Activated T-cell treated with anti-CD3 and anti-CD28 coated beads, Interleukin-2, amount 50 U/mL, for 4 hours (primary cell): ENCODE measurements around the gene ZNF550. TPM values are rescaled to one million over a fixed set of nuclear protein-coding genes. Genes with fewer than 3 reads are reported as not detected.

Experiments
- ATAC-seq, 2 donors: fragments of 200-7000 bp; cut with Tn5 transposase; one replicate each; pipeline ENCODE4 v1.10.0; 2021
- DNase-seq: peaks from one replicate; pipeline ENCODE4 v3.0.0-alpha.2; 2020
- H3K27me3 Mint-ChIP-seq: one replicate; pipeline ENCODE4 v1.8.0; 2021; ENCODE audit warnings: low read depth, mixed read lengths
- H3K36me3 Mint-ChIP-seq: one replicate; pipeline ENCODE4 v1.8.0; 2022; ENCODE audit warnings: mixed read lengths; ENCODE audit not compliant: insufficient read depth
- H3K4me1 Mint-ChIP-seq: one replicate; pipeline ENCODE4 v1.8.0; 2021; ENCODE audit warnings: low read depth, mixed read lengths
- H3K4me3 Mint-ChIP-seq: one replicate; pipeline ENCODE4 v1.8.0; 2021; ENCODE audit warnings: mild to moderate bottlenecking, moderate library complexity, mixed read lengths
- H3K9me3 Mint-ChIP-seq: one replicate; pipeline ENCODE4 v1.8.0; 2021; ENCODE audit warnings: mixed read lengths
- total RNA-seq, 3 donors: library from RNA; stranded (reverse); gene quantifications; one replicate each; pipeline ENCODE4 v1.2.1, GENCODE V29; 2021

Gene ZNF550
- total RNA-seq, result 10 to 100 TPM in 1 of 3 donors, 1 to 10 TPM in 2; 8.3 to 10.9 (median 8.7) TPM

DNA sequence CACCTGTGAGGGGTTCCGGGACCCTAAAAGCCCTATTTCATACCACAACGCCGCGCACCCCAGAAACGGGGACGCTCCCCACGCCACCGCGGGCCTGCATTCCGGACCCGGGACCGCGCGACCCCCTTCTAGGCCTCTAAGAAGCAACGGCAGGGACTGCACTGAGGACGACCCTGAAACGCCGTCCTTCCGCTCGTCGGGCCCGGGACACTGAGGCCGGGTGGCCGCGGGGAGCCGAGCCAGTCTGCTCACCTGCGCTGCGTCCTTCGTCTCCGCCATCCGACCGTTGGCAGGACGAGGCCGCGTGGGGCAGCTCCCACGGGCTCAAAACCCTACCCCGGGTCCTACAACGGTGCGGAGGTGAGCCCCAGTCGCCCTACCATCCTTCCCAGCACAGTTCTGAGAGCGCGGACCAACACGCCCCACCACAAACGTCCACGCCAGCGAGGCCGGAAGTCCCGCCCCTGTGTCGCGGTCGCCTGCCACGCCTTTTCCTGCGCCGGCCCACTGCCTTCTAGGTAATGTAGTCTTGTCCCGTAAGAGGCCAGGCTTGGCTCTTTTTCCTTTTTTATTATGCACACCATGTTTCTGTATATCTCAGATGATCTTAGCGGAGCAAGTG is at the start of gene ZNF550:
ZNF550 (minus strand) TSS at position 460 of the 622 bp plus-strand sequence; CDS start at position 279, 181 bp downstream.
- ATAC-seq, result peak; percentile 99 to 100
- peaks cover 3% of the 10 kb centered on the region for H3K27me3 Mint-ChIP-seq
- H3K4me1 Mint-ChIP-seq, result peaks cover 33% of the 10 kb centered on the region
- H3K36me3 Mint-ChIP-seq, result peaks cover 32% of the 10 kb centered on the region
- H3K4me3 Mint-ChIP-seq, result peak within 1 kb of the TSS; percentile 93
- H3K9me3 Mint-ChIP-seq, result peaks cover 27% of the 10 kb centered on the region
- DNase-seq, result peak; percentile 85

DNA sequence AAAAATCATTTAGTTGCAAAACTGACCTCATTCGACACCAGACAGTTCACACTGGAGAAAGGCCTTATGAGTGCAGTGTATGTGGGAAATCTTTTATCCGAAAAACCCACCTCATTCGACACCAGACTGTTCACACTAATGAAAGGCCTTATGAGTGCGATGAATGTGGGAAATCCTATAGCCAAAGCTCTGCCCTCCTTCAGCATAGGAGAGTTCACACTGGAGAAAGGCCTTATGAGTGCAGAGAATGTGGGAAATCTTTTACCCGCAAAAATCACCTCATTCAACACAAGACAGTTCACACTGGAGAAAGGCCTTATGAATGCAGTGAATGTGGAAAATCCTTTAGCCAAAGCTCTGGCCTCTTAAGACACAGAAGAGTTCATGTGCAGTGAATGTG is 47.3 kb upstream of the ZNF550 start:
- Mint-ChIP-seq H3K4me1 (no peaks in the 10 kb centered on the region), H3K4me3 (no peak overlapping the region), H3K27me3 (no peaks in the 10 kb centered on the region), H3K36me3 (peaks cover 57% of the 10 kb centered on the region), H3K9me3 (peaks cover 40% of the 10 kb centered on the region)
- ATAC-seq (no peak), DNase-seq (no peak)

DNA sequence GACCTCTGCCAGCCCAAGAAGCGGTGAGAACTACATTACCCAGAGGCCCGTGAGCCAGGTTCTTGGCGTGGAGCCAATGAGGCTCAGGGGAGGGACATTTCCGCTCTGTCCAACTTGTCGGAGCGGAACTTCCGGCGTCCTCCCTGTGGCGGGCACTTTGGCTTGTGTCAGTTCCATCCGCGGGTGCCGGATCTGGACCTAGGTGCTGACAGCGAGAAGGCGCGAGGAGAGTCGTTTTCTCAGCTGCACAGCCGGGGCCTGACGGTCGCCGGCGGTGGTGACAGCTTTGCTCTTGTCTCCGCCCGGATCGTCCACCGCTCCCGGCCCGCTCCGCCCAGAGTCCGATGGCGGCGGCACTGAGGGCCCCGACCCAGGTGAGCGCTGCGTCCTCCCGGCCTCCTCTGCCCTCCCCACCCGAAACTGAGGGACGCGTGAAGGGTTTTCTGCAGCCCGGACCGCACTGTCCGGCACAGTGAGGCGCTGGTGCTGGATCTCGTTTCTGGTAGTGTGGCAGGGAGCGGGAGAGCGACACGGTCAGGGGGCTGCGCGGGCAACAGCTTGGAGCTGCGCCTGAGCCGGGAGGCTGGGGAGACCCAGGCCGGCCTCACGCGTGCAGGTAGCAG is 40.2 kb upstream of the ZNF550 start, which contains the start of gene ZNF530:
ZNF530 (plus strand) TSS at position 125 of the 623 bp plus-strand sequence. CDS start 4,461 bp downstream, outside the sequence.
- no peaks in the 10 kb centered on the region for H3K27me3 Mint-ChIP-seq
- peaks cover 19% of the 10 kb centered on the region for H3K4me1 Mint-ChIP-seq
- peak; percentile 79 for DNase-seq
- ATAC-seq, result peak; percentile 99
- peaks cover 41% of the 10 kb centered on the region for H3K36me3 Mint-ChIP-seq
- H3K4me3 Mint-ChIP-seq, result peak within 1 kb of the TSS; percentile 87
- peaks cover 28% of the 10 kb centered on the region for H3K9me3 Mint-ChIP-seq

DNA sequence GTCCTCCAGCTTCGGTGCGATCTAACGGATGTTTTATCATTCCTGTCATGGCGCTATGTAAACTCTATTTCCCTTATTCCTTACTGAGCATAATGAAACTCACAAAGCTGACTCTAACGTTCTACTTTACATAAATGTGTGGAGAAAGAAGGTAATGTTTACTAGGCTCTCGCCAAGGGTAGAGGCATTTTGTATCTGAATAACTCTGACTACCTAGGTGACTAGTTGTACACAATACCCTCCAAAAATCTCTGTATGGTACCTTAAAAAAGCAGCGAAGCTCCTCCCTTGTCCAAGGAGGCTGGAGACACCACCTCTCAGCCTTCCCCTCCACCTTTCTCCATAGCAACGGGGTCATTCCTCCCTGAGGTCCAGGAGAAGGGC is 39.7 kb upstream of the ZNF550 start:
- Mint-ChIP-seq H3K4me3 (peak overlapping the region; percentile 87), H3K27me3 (no peaks in the 10 kb centered on the region), H3K4me1 (peaks cover 19% of the 10 kb centered on the region), H3K36me3 (peaks cover 35% of the 10 kb centered on the region), H3K9me3 (peaks cover 23% of the 10 kb centered on the region)
- no peak for ATAC-seq
- DNase-seq, result no peak

DNA sequence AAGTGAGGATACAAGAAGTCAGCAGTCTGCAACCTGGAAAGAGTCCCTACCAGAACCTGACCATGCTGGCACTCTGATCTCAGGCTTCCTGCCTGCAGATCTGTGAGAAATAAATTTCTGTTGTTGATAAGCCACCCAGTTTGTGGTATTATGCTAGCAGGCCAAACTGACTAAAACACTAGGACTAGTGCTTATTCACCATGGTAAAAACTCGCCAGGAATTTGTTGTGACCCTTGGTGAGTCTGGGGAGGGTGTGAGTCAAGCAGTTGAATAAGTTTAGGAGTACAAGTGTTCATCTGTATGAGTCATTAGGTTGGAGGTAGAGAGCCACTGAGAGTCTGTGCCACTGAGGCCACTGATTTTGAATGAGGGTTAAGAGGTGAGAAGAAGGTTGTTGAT is 27.9 kb upstream of the ZNF550 start:
- peaks cover 17% of the 10 kb centered on the region for H3K4me1 Mint-ChIP-seq
- peaks cover 68% of the 10 kb centered on the region for H3K9me3 Mint-ChIP-seq
- H3K27me3 Mint-ChIP-seq, result no peaks in the 10 kb centered on the region
- H3K4me3 Mint-ChIP-seq, result no peak overlapping the region
- peaks cover 72% of the 10 kb centered on the region for H3K36me3 Mint-ChIP-seq
- DNase-seq, result no peak
- ATAC-seq, result no peak

DNA sequence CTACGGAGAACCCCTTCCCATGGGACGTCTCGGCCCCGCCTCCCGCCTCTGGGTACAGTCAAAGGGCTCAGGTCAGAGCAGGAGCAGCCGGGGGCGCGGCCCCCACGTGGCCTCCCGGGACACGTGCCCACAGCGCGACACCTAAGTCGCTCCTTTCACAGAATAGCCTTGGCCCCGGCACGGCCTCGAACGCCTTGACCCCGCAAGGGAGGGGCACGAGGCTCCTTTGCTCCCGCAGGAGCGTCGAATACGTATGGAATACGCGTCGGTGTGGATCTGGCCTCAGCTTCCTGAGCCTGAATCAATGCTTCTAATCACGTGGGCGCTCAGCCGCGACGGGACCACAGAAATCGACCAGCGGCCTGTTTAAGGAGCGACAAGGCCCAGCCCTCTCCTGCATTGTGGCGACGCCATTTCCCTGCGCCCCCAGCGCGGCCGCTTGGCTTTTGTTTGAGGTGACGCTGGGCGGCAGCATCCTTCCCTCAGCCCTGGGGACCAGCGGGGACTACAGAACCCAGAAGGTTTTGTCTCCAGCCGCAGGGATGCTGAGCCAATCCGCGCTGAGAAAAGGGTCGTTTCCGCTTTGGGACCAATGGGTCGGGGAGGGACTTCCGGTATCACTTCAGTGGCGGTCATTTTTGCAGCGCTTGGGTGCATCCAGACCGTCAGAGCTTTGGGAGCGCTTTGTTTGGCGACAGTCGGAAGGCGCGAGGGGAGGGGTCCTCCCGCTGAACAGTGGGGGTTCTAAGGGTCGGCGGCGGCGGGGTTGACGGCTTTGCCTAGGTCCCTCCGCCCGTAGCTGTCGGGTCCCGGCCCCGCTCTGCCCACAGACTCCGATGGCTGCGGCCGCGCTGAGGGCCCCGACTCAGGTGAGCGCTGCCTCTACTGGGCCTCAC is 24.1 kb upstream of the ZNF550 start, which contains the start of gene ZIK1:
ZIK1 (plus strand) TSS at position 625 of the 896 bp plus-strand sequence; CDS start at position 837, 212 bp downstream.
- Mint-ChIP-seq H3K9me3 (peaks cover 51% of the 10 kb centered on the region), H3K4me1 (peaks cover 20% of the 10 kb centered on the region), H3K27me3 (no peaks in the 10 kb centered on the region), H3K36me3 (peaks cover 41% of the 10 kb centered on the region), H3K4me3 (peak within 1 kb of the TSS; percentile 95)
- DNase-seq, result peak; percentile 82
- ATAC-seq, result peak; percentile 92

DNA sequence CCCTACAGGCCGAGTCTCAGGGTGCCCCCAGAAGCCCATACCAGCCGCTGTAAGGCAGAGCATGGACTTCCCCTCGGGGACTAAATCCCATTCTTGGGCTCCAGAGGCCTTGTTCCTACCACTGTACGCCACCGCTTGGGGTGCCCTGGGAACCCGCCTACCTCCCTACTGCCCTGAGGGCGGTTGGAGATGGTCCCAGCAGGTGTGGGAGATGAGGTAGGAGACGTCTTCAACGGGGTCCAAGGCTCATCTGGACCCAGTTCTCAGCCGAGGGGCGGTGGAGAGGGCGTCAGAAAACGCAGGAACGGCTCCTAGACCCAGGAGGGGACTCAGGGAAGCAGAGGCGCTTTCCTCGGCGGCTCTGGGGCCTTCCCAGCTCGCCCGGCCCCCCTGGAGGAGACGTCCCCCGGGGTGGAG is 23.4 kb upstream of the ZNF550 start:
- peaks cover 35% of the 10 kb centered on the region for H3K36me3 Mint-ChIP-seq
- no peak overlapping the region for H3K4me3 Mint-ChIP-seq
- no peak for DNase-seq
- H3K9me3 Mint-ChIP-seq, result peaks cover 46% of the 10 kb centered on the region
- H3K4me1 Mint-ChIP-seq, result peaks cover 22% of the 10 kb centered on the region
- ATAC-seq, result no peak
- H3K27me3 Mint-ChIP-seq, result no peaks in the 10 kb centered on the region

DNA sequence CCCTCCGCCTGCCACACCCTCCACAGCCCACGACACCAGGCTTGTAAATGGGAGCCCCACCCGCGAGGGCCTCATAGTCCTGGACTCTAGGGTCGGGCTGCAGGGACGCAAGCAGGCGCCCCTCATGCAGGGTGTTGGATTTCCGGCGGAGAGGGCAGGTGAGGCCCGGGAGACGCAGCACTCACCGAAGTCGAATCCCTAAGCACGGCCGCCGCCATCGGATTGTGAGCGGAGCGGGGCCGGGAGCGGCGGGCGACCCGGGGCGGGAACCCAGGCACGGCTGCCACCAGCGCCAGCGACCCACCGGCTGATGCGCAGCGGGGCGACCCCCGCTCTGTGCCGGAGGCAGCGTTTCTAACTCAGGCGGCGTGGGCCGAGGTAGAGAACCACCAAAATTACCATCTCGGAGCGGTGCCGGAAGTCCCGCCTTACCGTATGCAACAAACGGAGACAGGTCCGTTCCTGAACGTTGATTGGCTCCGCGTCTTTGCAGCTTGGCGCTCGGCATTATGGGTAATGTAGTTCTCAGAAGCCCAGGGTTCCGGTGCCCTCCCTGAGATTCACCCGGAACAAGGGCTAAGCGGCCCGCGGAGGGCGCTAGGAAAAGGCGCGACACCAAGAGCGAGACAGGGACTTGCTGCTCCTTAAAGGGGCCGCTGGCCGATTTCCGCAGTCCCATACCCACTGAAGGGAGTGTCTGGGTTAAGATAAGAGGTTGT is 19.0 kb upstream of the ZNF550 start, which contains the start of gene ZNF416:
ZNF416 (minus strand) TSS at position 425 of the 719 bp plus-strand sequence; CDS start at position 218, 207 bp downstream.
- Mint-ChIP-seq H3K4me3 (peak within 1 kb of the TSS; percentile 83), H3K4me1 (peaks cover 22% of the 10 kb centered on the region), H3K36me3 (peaks cover 41% of the 10 kb centered on the region), H3K9me3 (peaks cover 41% of the 10 kb centered on the region), H3K27me3 (no peaks in the 10 kb centered on the region)
- DNase-seq (peak; percentile 92), ATAC-seq (peak; percentile 94 to 95)

DNA sequence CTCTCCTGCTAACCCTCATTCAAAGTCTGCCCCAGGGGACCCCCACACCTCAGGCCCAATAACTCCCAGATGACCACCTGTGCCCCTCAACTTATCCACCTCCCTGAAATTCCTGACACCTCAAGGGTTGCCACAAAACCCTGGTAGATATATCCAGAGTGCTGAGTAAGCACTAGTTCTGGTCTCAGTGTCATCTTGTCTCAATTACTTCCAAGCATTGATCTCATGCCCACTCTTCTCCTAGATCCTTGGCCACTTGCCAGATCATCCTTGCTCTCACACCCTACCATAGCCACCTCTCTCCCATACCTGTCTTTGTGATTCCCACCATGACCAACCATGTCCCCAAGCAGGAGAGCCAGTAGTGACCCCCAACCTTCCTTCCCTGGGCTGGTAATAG is 17.0 kb upstream of the ZNF550 start:
- Mint-ChIP-seq H3K36me3 (peaks cover 57% of the 10 kb centered on the region), H3K9me3 (peaks cover 40% of the 10 kb centered on the region), H3K4me3 (peak overlapping the region; percentile 70), H3K4me1 (peaks cover 20% of the 10 kb centered on the region), H3K27me3 (no peaks in the 10 kb centered on the region)
- no peak for ATAC-seq
- DNase-seq, result no peak

DNA sequence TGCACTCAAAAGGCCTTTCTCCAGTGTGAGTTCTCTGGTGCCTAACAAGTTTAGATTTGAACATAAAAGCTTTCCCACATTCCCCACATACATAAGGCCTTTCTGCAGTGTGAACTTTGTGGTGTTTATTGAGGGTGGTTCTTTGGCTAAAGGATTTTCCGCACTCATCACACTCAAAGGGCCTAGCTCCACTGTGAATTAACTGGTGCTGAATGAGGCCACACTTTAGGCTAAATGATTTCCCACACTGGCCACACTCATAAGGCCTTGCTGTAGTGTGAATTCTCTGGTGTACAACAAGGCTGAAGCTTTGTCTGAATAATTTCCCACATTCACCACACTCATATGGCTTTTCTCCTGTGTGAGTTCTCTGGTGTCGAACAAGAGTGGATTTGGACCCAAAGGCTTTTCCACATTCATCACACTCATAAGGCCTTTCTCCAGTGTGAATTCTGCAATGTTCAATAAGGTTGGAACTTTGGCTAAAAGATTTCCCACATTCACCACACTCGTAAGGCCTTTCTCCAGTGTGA is 12.8 kb upstream of the ZNF550 start:
- H3K36me3 Mint-ChIP-seq, result peaks cover 53% of the 10 kb centered on the region
- no peak for DNase-seq
- no peak for ATAC-seq
- no peak overlapping the region for H3K4me3 Mint-ChIP-seq
- peaks cover 53% of the 10 kb centered on the region for H3K9me3 Mint-ChIP-seq
- H3K27me3 Mint-ChIP-seq, result no peaks in the 10 kb centered on the region
- H3K4me1 Mint-ChIP-seq, result peaks cover 8% of the 10 kb centered on the region

DNA sequence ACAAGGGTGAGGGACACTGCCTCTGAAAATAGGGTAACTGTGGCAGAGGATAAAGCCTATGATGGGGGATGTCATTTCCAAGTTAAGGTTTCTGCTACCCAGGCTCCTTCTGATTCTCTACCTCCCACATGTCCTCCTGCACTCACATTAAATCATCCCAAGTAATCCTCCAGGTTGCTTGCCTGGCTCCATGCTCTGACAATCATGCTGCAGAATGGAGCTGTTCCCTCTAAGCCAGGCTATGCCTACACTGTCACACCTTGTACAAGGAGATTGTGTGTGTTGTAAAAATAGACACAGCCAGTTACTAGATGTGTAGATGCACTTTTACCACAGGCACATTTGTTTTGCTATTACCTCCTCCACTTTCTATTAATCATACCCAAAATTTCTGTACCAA is 11.0 kb upstream of the ZNF550 start:
- peaks cover 52% of the 10 kb centered on the region for H3K9me3 Mint-ChIP-seq
- H3K27me3 Mint-ChIP-seq, result no peaks in the 10 kb centered on the region
- H3K4me3 Mint-ChIP-seq, result no peak overlapping the region
- no peaks in the 10 kb centered on the region for H3K4me1 Mint-ChIP-seq
- DNase-seq (no peak), ATAC-seq (no peak)
- peaks cover 37% of the 10 kb centered on the region for H3K36me3 Mint-ChIP-seq

DNA sequence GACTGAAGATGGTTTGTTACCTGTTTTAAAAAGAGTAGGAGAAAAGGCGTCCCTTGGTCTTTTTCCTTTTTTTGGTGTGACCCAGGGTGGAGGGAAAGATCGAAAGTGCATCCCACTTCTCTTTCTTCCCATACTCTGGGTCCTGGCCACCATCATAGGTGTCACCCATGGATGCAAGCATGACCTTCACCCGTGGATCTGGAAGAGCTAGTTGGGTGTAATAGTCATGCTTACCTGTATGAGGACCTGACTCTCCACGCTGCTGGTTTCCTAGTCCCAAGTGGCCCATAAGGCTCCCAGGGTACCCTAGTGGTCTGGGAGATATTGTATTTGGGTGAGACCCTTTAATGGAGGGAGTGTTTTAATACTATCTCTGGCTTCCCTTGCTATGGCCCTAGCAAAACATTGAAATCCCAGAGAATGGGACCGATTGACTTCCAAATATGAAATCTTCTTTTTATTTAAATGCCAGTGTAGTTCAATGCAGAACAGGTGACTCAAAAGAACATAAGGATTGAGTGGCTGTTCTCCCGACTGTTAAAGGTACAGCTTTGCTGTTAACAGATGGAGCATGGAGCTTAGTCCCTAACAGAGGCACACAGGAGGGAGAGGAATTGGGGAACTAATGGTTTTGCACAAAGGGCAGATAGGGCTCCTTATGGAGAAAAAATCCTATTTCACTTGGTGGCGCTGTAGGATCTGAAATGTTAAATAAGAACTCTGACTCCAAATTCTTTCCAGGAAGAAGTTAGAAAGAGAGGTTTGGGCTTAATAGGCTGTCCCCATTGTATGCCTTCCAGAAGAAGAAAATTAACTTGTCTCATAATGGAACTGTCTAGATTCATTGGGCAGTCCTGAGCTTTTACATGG is 7.0 kb upstream of the ZNF550 start:
- DNase-seq (no peak), ATAC-seq (no peak)
- Mint-ChIP-seq H3K9me3 (peaks cover 60% of the 10 kb centered on the region), H3K4me3 (no peak overlapping the region), H3K4me1 (no peaks in the 10 kb centered on the region), H3K27me3 (peaks cover 3% of the 10 kb centered on the region), H3K36me3 (no peaks in the 10 kb centered on the region)

DNA sequence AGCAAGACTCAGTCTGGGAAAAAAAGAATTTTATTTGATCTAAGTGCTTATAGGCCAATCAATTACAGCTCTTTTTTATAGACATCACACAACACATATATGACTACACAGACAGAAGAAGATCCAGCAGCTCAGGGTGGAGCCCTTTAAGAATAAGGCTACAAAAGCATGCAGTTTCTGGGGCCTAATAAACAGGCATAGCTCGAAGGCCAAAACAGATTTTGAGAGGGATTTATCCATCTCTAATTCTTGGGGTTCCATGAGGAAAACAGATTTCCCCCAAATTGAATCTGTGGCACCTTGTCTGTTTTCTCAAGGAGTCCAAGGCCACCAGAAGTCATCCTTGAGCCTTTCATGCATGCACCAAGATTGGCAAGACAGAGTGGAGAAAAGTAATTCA is 3.9 kb upstream of the ZNF550 start:
- Mint-ChIP-seq H3K9me3 (peaks cover 55% of the 10 kb centered on the region), H3K36me3 (peaks cover 1% of the 10 kb centered on the region), H3K4me3 (no peak overlapping the region), H3K27me3 (peaks cover 3% of the 10 kb centered on the region), H3K4me1 (peaks cover 20% of the 10 kb centered on the region)
- ATAC-seq (no peak), DNase-seq (no peak)
